Common myeloid progenitor, CD34-positive (primary cell): ENCODE data around the gene FAM20C.

ENCODE experiments used
- CTCF ChIA-PET: fragments of 350-600 bp; sonication (Branson Sonifier 250); formaldehyde crosslinking; loops from one replicate; lab custom pipeline; 2021; ENCODE audit warnings: antibody characterized with exemption; lab: Charles Lee
- POLR2A ChIA-PET: fragments of 350-600 bp; sonication (Branson Sonifier 250); formaldehyde crosslinking; loops from one replicate; lab custom pipeline; 2021; ENCODE audit warnings: antibody characterized with exemption; lab: Charles Lee
- DNase-seq, 3 donors: peaks; one replicate each; pipeline versions ENCODE4 v3.0.0 to v3.0.0-alpha.2; 2013
- H3K27ac ChIP-seq, 2 experiments: 1 replicate in 1 of 2; 2 replicates in 1 of 2; pipeline ENCODE4 v1.7.0; 2013; ENCODE audit warnings: inconsistent platforms in 2 of 2, low read length in 2 of 2, mild to moderate bottlenecking in 2 of 2, low read depth in 1 of 2, moderate library complexity in 1 of 2; ENCODE audit not compliant: severe bottlenecking in 2 of 2, insufficient read depth in 1 of 2, poor library complexity in 1 of 2
- H3K27me3 ChIP-seq, 5 experiments: replicated peaks in 2 of 5; 1 replicate in 3 of 5; 2 replicates in 2 of 5; pipeline versions ENCODE4 v1.6.1 to v1.7.0; 2013; ENCODE audit warnings: low read length in 4 of 5, mild to moderate bottlenecking in 2 of 5, moderate library complexity in 2 of 5, inconsistent platforms in 1 of 5; ENCODE audit not compliant: insufficient read depth in 5 of 5, control insufficient read depth in 4 of 5
- H3K36me3 ChIP-seq, 4 experiments: 1 replicate in 2 of 4; 2 replicates in 2 of 4; pipeline versions ENCODE4 v1.6.1 to v1.7.0; 2013; ENCODE audit warnings: low read length in 3 of 4, control low read depth in 1 of 4, mild to moderate bottlenecking in 1 of 4; ENCODE audit not compliant: control insufficient read depth in 4 of 4, insufficient read depth in 4 of 4
- H3K4me1 ChIP-seq, 4 experiments: 1 replicate in 3 of 4; 2 replicates in 1 of 4; pipeline versions ENCODE4 v1.6.1 to v1.7.1; 2013; ENCODE audit warnings: low read length in 3 of 4, mild to moderate bottlenecking in 3 of 4, control low read depth in 1 of 4, inconsistent platforms in 1 of 4, moderate library complexity in 1 of 4; ENCODE audit not compliant: control insufficient read depth in 4 of 4, insufficient read depth in 4 of 4; ENCODE audit errors: control extremely low read depth in 1 of 4
- H3K4me3 ChIP-seq, 7 experiments: 1 replicate in 4 of 7; 2 replicates in 3 of 7; pipeline versions ENCODE4 v1.5.1 to v1.7.0; 2013; ENCODE audit warnings: mild to moderate bottlenecking in 7 of 7, low read length in 6 of 7, moderate library complexity in 6 of 7, inconsistent platforms in 2 of 7, low read depth in 2 of 7, control low read depth in 1 of 7; ENCODE audit not compliant: insufficient read depth in 4 of 7, control insufficient read depth in 1 of 7; ENCODE audit errors: extremely low read depth in 1 of 7
- H3K9me3 ChIP-seq, 5 experiments: 1 replicate in 4 of 5; 2 replicates in 1 of 5; pipeline versions ENCODE4 v1.6.1 to v1.7.1; 2013; ENCODE audit warnings: low read length in 4 of 5, mild to moderate bottlenecking in 2 of 5, inconsistent platforms in 1 of 5, low read depth in 1 of 5, moderate library complexity in 1 of 5; ENCODE audit not compliant: control insufficient read depth in 4 of 5, insufficient read depth in 2 of 5; ENCODE audit errors: control extremely low read depth in 1 of 5
- WGBS: methylation state at CpG from one replicate; pipeline ENCODE4 v1.1.5; 2013; ENCODE audit not compliant: insufficient coverage; 5-methylcytosine and 5-hydroxymethylcytosine counted together

Gene FAM20C

DNA sequence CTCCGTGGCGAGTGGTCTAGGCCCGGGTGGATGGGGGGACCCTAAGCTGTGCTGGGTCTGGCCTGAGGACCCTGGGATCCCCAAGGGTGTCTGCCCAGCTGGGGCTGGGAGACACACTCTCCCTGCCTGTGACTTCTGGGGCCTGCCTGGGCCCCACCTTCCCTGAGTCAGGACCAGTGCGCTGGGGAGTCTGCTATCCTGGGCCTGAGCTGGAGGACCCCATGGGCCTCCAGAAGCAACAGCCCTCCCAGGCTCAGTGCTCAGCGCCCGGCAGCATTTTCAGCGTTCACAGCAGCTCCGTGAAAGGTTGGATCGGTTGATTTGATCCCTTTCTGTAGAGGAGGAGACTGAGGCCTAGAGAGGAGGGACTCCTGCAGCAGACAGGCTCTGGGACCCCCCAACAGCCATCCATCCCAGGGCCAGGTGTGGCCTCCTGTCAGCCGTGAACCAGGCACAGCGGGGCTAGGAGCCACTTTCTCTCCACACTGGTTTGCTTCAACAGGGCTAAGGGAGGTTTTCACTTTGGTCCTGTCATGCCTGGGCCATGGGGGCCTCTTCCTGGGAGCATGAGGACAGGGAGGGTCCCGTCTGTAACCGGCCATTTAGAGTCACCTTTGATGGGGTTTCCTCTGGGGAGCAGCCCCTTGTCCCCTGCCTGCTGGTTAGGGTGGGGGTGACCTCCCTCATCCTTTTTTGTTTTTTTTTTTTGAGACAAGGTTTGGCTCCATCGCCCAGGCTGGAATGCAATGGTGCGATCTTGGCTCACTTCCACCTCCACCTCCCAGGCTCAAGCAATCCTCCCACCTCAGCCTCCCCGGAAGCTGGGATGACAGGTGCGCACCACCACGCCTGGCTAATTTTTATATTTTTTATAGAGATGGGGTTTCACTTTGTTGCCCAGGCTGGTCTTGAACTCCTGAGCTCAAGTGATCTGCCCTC lies 110.0 kb downstream of the FAM20C start:
- no peak overlapping the region for H3K27ac ChIP-seq
- POLR2A ChIA-PET: no interaction called here
- CTCF ChIA-PET: no interaction called here
- no peak overlapping the region for H3K4me3 ChIP-seq
- H3K27me3 ChIP-seq: peaks cover 0 to 3% (median 0%) of the 10 kb centered on the region in 5 experiments
- no peaks in the 10 kb centered on the region for H3K4me1 ChIP-seq
- DNase-seq: no peak
- no peaks in the 10 kb centered on the region for H3K36me3 ChIP-seq
- H3K9me3 ChIP-seq: no peaks in the 10 kb centered on the region
- WGBS: 96% methylated on average over 13 of the region's 18 CpGs

DNA sequence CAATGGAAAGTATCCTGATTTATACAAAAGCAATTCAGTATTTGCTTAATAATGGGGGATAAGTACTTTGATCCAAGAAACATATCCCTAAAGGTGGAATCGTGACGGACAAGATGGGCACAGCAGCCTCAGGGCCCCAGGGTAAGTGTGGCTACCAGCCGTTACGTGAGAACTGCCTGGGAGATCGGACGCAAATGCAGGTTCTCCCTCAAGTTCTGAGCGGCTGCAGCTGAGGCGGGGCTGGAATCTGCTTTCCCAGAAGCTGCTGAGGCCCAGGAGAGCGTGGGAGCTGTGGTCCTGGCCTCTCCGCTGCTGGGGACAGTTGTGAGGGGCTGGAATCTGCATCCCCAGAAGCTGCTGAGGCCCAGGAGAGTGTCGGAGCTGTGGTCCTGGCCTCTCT lies 111.1 kb downstream of the FAM20C start:
- no peaks in the 10 kb centered on the region for H3K4me1 ChIP-seq
- peaks cover 0 to 6% (median 0%) of the 10 kb centered on the region in 5 experiments for H3K9me3 ChIP-seq
- CTCF ChIA-PET: interaction anchor here (0.7 kb wide), 1 partner anchor 461 kb away, joined by 3 read pairs; no protein-coding TSS in a partner anchor
- WGBS: 96% methylated on average over 11 of the region's 11 CpGs
- no peak overlapping the region for H3K27ac ChIP-seq
- H3K4me3 ChIP-seq: no peak overlapping the region
- no peaks in the 10 kb centered on the region for H3K36me3 ChIP-seq
- POLR2A ChIA-PET: no interaction called here
- DNase-seq: no peak
- H3K27me3 ChIP-seq: no peaks in the 10 kb centered on the region

DNA sequence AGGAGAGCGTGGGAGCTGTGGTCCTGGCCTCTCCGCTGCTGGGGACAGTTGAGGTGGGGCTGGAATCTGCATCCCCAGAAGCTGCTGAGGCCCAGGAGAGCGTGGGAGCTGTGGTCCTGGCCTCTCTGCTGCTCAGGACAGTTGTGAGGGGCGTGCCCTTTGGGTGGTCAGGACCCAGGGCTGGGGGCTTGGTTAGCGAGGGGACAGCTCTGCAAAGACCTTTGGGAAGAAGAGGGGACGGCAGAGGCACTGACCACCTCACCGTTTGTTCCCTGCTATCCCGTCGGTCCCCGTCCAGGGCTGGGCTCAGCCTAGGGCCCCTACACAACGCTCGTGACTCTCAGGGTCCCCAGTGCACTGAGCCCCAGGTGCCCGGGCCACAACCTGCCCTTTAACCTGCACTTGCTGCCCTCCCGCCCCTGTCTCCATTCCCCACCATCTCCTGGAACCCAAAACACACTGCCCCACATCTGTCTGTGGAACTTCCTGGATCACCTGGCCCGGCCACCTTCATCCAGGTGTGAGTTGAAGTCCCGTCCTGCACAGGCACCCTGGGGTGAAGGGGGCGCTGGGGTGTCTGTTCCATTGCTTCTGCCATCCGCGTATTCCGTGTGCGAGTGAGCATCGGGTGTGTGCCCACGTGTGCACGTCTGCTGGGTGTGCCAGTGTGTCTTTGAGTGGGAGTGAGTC lies 111.7 kb downstream of the FAM20C start:
- H3K9me3 ChIP-seq: peaks cover 0 to 6% (median 0%) of the 10 kb centered on the region in 5 experiments
- no peak overlapping the region for H3K27ac ChIP-seq
- H3K4me1 ChIP-seq: no peaks in the 10 kb centered on the region
- POLR2A ChIA-PET: no interaction called here
- CTCF ChIA-PET: interaction anchor here (0.7 kb wide), 1 partner anchor 460 kb away, joined by 3 read pairs; no protein-coding TSS in a partner anchor
- no peaks in the 10 kb centered on the region for H3K27me3 ChIP-seq
- no peaks in the 10 kb centered on the region for H3K36me3 ChIP-seq
- no peak for DNase-seq
- no peak overlapping the region for H3K4me3 ChIP-seq
- 94% methylated on average over 21 of the region's 24 CpGs for WGBS

DNA sequence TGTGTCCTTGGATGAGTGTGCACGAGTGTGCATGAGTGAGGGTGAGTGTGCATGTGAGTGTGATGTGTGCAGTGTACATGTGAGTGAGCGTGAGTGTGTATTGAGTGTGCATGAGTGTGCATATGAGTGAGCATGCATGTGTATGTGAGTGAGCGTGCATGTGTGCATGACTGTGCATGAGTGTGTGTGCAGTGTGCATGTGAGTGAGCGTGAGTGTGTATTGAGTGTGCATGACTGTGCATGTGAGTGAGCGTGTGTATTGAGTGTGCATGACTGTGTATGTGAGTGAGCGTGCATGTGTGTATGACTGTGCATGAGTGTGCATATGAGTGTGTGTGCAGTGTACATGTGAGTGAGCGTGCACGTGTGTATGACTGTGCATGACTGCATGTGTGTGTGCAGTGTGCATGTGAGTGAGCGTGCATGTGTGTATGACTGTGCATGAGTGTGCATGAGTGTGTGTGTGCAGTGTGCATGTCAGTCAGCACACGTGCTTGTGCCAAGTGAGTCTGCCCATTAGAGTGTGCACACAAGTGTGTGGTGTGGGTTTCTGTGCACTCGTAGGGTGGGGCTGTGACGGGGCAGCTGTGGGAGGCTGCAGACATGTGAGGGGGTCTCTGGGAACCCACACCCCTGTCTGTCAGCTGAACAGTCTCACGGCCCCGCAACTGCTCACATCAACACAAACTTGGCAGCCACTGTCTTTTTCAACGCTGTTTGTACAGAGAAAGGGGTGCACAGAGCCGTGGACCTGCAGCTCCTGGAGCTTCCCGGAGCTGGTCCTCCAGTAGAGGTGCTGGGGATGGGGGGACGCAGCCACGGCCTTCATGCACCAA lies 112.4 kb downstream of the FAM20C start:
- Histone ChIP-seq H3K9me3 (peaks cover 0 to 6% (median 0%) of the 10 kb centered on the region in 5 experiments), H3K4me1 (no peaks in the 10 kb centered on the region), H3K4me3 (no peak overlapping the region), H3K36me3 (no peaks in the 10 kb centered on the region), H3K27me3 (no peaks in the 10 kb centered on the region), H3K27ac (no peak overlapping the region)
- DNase-seq: no peak
- ChIA-PET POLR2A (no interaction called here), CTCF (interaction anchor here (1.2 kb wide), 1 partner anchor 17 kb away, joined by 3 read pairs; no protein-coding TSS in a partner anchor)
- 91% methylated on average over 17 of the region's 19 CpGs for WGBS

DNA sequence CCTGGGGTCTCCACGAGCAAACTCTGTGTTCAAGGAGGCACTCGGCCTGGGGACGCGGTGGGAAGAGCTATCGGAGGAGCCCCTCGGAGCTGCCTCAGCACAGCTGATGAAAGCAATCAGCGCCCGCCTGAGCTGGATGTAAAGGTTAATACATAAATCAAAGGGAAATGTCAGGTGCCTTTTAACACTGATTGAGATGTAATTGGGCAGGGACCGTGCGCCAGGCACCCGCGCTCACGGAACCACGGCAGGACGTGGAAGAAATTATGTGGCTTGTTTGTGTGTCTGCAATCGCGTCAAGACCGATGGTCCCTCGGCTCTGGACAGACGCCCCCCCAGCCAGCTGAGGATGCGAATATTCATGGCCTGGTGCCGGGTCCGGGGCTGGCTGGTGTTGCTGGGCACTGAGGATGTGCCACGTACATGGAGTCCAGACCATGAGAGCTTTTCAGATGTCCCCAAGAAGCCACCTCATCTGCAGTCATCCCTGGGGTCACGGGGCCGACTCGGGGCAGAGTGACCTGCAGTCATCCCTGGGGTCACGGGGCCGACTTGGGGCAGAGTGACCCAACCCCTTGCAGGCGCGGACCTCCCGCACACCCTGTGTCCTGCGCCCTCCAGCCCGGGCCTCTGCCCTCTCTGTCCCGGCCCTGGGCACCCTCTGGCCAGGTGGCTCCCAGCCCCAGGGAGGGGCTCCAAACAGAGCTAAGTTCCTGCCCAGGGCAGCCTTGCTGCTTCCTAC lies 113.2 kb downstream of the FAM20C start:
- Histone ChIP-seq H3K27ac (no peak overlapping the region), H3K9me3 (peaks cover 0 to 6% (median 0%) of the 10 kb centered on the region in 5 experiments), H3K36me3 (no peaks in the 10 kb centered on the region), H3K4me1 (no peaks in the 10 kb centered on the region), H3K4me3 (no peak overlapping the region), H3K27me3 (no peaks in the 10 kb centered on the region)
- WGBS: 89% methylated on average over 33 of the region's 35 CpGs
- CTCF ChIA-PET: interaction anchor here (1.2 kb wide), 1 partner anchor 16 kb away, joined by 3 read pairs; no protein-coding TSS in a partner anchor
- POLR2A ChIA-PET: no interaction called here
- no peak for DNase-seq

DNA sequence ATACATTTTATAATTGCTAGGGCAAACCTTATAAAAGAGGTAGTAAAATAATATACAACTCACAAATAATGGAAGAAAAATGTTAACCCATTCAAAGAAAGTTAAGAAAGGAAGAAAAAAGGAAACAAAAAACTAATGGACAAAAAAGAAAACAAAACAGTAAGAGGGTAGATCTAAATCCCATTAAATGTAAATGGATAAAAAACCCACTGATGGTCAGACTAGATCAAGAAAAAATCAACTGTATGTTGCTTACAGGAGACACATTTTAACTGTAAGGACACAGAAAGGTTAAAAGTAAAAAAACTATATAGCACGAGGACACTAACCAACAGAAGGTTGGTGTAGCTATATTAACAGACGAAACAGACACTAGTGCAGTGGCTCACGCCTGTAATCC lies 115.6 kb downstream of the FAM20C start:
- ChIA-PET CTCF (no interaction called here), POLR2A (no interaction called here)
- Histone ChIP-seq H3K36me3 (no peaks in the 10 kb centered on the region), H3K27ac (no peak overlapping the region), H3K4me3 (no peak overlapping the region), H3K27me3 (peaks cover 0 to 18% (median 4%) of the 10 kb centered on the region in 5 experiments), H3K9me3 (peaks cover 0 to 6% (median 0%) of the 10 kb centered on the region in 5 experiments), H3K4me1 (no peaks in the 10 kb centered on the region)
- 81% methylated on average over 3 of the region's 3 CpGs for WGBS
- DNase-seq: no peak
